ENCODE data around the gene PAX7.

- TF ChIP-seq ETV6 (CRISPR knock-in tag; IDR thresholded peaks at IDR 0.05), result no peak
- TF ChIP-seq, protein P1, sequence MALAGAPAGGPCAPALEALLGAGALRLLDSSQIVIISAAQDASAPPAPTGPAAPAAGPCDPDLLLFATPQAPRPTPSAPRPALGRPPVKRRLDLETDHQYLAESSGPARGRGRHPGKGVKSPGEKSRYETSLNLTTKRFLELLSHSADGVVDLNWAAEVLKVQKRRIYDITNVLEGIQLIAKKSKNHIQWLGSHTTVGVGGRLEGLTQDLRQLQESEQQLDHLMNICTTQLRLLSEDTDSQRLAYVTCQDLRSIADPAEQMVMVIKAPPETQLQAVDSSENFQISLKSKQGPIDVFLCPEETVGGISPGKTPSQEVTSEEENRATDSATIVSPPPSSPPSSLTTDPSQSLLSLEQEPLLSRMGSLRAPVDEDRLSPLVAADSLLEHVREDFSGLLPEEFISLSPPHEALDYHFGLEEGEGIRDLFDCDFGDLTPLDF (CRISPR knock-in tag; IDR thresholded peaks at IDR 0.05), result no peak
- TF ChIP-seq, protein P2, sequence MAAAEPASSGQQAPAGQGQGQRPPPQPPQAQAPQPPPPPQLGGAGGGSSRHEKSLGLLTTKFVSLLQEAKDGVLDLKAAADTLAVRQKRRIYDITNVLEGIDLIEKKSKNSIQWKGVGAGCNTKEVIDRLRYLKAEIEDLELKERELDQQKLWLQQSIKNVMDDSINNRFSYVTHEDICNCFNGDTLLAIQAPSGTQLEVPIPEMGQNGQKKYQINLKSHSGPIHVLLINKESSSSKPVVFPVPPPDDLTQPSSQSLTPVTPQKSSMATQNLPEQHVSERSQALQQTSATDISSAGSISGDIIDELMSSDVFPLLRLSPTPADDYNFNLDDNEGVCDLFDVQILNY (CRISPR knock-in tag; IDR thresholded peaks at IDR 0.05), result no peak
These were observed 102.0 kb downstream of the PAX7 start for GRCh38 chr1:18732686-18733085.
